CD4-positive, alpha-beta T cell treated with Interleukin-4 for 1 hour (primary cell): ENCODE measurements around the gene NPIPB6.
A peak's percentile ranks its signal among the peaks of the same experiment; 100 is the strongest.
"Not testable (repeated sequence)": the region's sequence is repeated elsewhere in the genome, so short reads cannot be mapped to it uniquely, and the experiment has no call there.

Experiments
- DNase-seq, 2 donors: peaks; one replicate each; pipeline ENCODE4 v3.0.0-alpha.2; 2020 to 2022

The NPIPB6 gene

DNA sequence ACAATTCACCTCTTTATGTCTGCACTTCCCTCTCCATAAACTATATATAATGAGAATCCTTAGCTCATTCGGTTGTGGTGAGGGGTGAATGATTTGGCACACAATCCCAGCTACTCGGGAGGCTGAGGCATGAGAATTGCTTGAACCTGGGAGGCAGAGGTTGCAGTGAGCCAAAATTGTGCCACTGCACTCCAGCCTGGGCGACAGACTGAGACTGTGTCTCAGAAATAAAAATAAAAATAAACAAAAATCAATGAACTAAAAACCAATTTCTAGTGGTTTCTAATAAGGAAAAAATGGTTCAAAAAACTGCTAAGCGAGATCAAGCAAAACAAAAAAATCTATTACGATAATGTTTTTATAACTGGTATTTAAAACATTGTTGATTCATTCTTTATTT, at the start of gene NPIPB6:
TSS of gene NPIPB6 (minus strand) at position 101 of the 400 bp plus-strand sequence. CDS start 686 bp downstream, outside the sequence.
- DNase-seq: not testable (repeated sequence)

- DNase-seq: not testable (repeated sequence)
These were observed 40.1 kb upstream of the NPIPB6 start, which contains the start of gene EIF3CL for GRCh38 chr16:28403220-28404072. Gene EIF3CL, minus strand, starts transcription at chr16:28403841. Its CDS starts 223 bp downstream, at chr16:28403618.

GRCh38 chr16:28392054-28392453, 28.7 kb upstream of the NPIPB6 start:
- DNase-seq: not testable (repeated sequence)

- DNase-seq: not testable (repeated sequence)
These were observed 19.0 kb upstream of the NPIPB6 start for GRCh38 chr16:28382177-28382867.

DNA sequence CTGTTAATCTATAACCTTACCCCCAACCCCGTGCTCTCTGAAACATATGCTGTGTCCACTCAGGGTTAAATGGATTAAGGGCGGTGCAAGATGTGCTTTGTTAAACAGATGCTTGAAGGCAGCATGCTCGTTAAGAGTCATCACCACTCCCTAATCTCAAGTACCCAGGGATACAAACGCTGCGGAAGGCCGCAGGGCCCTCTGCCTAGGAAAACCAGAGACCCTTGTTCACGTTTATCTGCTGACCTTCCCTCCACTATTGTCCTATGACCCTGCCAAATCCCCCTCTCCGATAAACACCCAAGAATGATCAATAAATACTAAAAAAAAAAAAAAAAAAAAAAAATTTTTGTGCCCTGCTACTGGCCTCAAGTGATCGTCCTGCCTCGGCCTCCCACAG, 14.5 kb upstream of the NPIPB6 start:
- not testable (repeated sequence) for DNase-seq

DNA sequence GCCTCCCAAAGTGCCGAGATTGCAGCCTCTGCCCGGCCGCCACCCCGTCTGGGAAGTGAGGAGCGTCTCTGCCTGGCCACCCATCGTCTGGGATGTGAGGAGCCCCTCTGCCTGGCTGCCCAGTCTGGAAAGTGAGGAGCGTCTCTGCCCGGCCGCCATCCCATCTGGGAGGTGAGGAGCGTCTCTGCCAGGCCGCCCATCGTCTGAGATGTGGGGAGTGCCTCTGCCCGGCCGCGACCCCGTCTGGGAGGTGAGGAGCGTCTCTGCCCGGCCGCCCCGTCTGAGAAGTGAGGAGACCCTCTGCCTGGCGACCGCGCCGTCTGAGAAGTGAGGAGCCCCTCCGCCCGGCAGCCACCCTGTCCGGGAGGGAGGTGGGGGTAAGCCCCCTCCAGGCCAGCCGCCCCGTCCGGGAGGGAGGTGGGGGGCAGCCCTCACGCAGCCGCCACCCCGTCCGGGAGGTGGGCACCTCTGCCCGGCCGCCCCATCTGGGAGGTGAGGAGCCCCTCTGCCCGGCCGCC, 13.9 kb upstream of the NPIPB6 start:
- not testable (repeated sequence) for DNase-seq

DNA sequence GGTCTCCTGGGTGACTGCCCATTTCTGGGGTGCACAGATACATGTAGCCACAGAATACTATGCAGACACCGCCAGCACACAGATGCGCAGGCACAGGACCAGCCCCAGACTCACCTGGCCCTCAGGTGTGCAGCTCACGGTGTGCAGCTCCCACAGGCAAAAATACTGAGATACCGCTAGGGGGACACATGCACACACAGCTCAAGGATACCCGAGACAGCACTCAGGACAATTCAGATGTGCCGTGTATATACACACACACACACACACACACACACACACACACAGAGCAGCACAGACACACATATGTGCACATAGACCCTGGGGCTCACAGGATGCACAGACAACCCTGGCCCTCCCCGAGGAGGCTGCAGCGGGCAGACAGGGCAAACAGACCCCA, 11.8 kb upstream of the NPIPB6 start:
- peak; percentile 11 to 22 for DNase-seq

GRCh38 chr16:28374281-28374680, 11.0 kb upstream of the NPIPB6 start:
- DNase-seq: not testable (repeated sequence)

DNA sequence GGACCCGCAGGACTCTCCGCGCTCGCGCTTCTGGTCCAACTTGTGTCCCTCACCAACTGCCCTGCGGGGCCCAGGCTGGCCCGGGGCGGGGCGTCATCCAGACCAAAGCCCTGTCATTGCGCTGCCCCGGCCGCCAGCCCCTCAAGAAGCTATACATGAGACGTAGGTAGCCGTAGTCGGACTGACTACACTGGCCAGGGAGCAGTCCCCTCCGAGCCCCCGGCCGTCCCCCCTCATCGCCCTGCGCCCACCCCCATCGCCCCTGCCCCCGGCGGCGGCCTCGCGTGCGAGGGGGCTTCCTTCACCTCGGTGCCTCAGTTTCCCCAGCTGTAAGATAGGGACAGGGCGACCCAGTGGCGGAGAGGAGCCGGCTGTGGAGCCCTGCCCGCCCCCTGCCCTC, 4.6 kb upstream of the NPIPB6 start:
- not testable (repeated sequence) for DNase-seq

DNA sequence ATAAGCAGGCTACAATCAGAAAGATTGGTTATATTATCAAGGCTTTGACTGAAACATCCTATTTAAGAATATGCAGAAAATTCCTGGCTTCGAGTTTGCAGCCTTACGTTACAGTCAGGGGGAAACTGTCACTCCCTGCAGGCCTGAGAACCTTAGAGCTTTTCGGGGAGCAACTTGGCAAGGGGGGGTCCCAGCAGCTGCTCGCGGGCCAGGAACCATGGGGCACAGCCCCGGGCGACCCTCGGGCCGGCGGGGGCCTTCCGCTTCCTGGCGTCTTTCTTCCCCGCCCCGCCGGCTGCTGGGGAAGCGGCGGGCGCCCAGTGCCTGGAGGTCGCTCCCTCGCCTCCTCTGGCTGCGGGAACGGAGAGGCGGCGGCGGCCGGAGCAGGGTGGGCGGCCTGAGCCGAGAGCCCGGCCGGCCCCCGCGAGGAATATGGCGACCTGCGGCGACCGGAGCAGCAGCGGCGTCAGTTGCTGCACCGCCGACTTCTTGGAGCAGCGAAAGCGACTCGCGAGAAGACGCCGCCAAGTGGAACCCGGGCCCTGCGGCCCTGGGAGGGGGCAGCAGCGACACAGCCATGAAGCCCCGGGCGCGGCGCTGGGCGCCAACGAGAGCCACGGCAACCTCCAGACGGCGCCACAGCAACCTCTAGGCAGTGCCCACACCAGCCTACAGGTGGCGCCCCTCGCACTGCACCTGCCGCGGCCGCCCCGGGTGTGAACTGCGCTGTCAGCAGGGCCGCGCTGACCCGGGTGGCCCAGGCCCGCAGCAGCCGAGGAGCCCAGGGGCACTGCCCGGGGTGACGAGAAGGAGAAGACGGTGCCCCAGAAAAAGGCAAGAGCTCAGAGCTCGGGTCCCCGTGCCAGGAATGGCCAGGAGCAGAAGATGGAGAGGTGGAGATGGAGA, 1.2 kb upstream of the NPIPB6 start:
- DNase-seq: peak; percentile 12 to 19

DNA sequence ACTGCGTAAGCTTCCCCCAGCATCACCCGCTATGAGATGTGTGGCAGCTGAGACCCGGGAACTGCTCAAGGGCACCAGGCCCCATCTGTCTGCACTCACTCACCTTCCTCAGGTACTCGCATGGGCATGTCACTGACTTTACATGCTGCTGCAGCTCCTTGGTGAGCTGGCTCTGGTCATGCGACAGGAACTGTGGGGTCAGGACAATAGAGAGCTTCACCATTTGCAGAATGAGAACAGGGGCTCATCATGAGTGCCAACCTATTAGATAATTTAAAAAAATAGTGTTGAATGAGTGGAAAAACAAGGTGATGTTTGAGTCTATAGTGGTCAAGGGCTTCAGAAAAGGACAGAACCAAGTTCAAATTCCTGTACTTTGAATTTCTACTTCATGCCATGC, 708 bp downstream of the NPIPB6 start:
- not testable (repeated sequence) for DNase-seq

DNA sequence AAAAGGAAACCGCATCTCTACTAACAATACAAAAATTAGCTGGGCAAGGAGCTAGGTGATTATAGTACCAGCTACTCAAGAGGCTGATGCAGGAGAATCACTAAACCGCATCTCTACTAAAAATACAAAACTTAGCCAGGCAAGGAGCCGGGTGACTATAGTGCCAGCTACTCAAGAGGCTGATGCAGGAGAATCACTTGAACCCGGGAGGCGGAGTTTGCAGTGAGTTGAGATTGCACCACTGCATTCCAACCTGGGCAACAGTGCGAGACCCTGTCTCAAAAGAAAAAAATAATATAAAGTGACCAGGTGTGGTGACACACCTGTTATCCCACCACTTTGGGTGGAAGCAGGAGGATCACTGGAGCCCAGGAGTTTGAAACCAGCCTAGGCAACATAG, 25.1 kb downstream of the NPIPB6 start:
- not testable (repeated sequence) for DNase-seq

GRCh38 chr16:28336940-28337710, 26.2 kb downstream of the NPIPB6 start:
- DNase-seq: not testable (repeated sequence)

DNA sequence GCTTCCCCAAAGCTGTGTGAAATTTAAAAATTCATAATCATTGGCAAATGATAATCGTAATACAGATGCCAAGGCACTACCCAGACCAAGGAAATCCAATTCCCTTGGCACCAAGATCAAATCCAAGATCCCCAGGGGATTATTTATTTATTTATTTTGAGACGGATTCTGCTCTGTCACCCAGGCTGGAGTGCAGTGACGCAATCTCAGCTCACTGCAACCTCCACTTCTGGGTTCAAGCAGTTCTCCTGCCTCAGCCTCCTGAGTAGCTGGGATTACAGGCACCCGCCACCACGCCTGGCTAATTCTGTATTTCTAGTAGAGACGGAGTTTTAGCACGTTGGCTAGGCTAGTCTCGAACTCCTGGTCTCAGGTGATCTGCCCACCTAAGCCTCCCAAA, 27.6 kb downstream of the NPIPB6 start:
- DNase-seq: not testable (repeated sequence)

- not testable (repeated sequence) for DNase-seq
These were observed 30.7 kb downstream of the NPIPB6 start for GRCh38 chr16:28332632-28333031.

- not testable (repeated sequence) for DNase-seq
These were observed 32.3 kb downstream of the NPIPB6 start for GRCh38 chr16:28330981-28331380.

GRCh38 chr16:28330232-28330631, 33.1 kb downstream of the NPIPB6 start:
- peak; percentile 21 to 30 for DNase-seq

GRCh38 chr16:28326881-28327610, 36.3 kb downstream of the NPIPB6 start:
- peak; percentile 64 to 70 for DNase-seq

DNA sequence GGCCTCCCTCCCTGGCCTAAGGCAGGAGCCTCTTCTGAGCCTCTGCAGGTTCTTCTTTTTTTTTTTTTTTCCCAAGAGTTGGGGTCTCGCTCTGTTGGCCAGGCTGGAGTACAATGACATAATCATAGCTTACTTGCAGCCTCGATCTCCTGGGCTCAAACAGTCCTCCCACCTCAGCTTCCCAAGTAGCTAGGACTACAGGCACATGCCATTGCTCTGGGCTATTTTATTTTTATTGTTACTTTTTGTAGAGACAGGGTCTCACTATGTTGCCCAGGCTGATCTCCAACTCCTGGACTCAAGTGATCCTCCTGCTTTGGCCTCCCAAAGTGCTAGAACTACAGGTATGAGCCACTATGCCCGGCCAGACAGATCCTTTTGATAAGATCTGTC, 38.4 kb downstream of the NPIPB6 start:
- no peak for DNase-seq

DNA sequence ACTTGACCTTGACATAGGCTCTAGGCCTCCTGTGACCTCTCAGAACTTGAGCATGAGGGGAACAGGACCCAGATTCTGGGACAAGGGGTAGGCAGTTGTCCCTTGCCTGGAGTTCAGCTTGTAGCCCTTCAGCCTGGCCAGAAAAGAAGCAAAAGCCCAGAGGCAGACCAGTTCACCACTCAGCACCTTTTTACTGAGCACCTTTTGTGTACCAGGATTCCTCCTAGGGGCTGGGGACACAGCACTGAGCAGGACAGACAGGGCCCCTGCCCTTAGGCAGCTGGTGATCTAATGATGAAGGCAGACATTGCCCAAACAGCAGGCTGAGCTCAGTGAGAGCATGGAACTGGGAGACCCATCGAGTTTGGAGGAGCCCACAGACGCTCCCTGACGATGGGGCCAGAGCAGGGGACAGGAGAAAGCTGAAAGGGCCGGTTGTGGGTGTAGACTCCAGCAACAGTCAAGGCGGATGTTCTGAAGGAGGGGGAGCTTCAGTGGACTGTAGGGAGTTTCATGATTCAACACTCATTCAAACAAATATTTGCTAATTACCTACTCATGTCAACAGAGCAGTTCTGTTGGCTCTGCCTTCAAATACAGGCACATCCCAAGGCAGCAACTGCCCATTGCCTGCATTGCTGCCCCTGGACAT, 38.9 kb downstream of the NPIPB6 start:
- no peak for DNase-seq
